ENCODE measurements around the gene LARGE1. TPM values are rescaled to one million over a fixed set of nuclear protein-coding genes. Genes with fewer than 3 reads are reported as not detected.

The LARGE1 gene
- total RNA-seq, 2 experiments from 2014 or later = 0.69 to 1.1 TPM

GRCh38 chr22:33597274-33597985 lies 322.8 kb downstream of the LARGE1 start:
- Mint-ChIP-seq H3K9me3 (peaks cover 8% of the 10 kb centered on the region), H3K4me1 (ENCODE audit: low read depth) (no peaks in the 10 kb centered on the region)

GRCh38 chr22:33593818-33594217 lies 326.5 kb downstream of the LARGE1 start:
- Mint-ChIP-seq H3K27ac (no peak overlapping the region), H3K4me3 (no peak overlapping the region), H3K36me3 (ENCODE audit: low read depth) (no peaks in the 10 kb centered on the region), H3K4me1 (ENCODE audit: low read depth) (no peaks in the 10 kb centered on the region), H3K27me3 (ENCODE audit: low read depth) (peaks cover 4% of the 10 kb centered on the region), H3K9me3 (peaks cover 4% of the 10 kb centered on the region)
- intact Hi-C loops (cut with micrococcal nuclease) = no loop called here
- CTCF ChIA-PET = no interaction called here
- no peak for DNase-seq

More at GRCh38 chr22:33597274-33597985, 322.8 kb downstream of the LARGE1 start:
- Mint-ChIP-seq H3K4me3 (no peak overlapping the region), H3K27ac (no peak overlapping the region), H3K36me3 (ENCODE audit: low read depth) (no peaks in the 10 kb centered on the region), H3K27me3 (ENCODE audit: low read depth) (peaks cover 4% of the 10 kb centered on the region)
- CTCF ChIA-PET = no interaction called here
- no peak for DNase-seq
- intact Hi-C loops (cut with micrococcal nuclease) = no loop called here

- Mint-ChIP-seq H3K9me3 (no peaks in the 10 kb centered on the region), H3K4me1 (ENCODE audit: low read depth) (no peaks in the 10 kb centered on the region), H3K4me3 (no peak overlapping the region), H3K27ac (no peak overlapping the region), H3K27me3 (ENCODE audit: low read depth) (peaks cover 4% of the 10 kb centered on the region), H3K36me3 (ENCODE audit: low read depth) (no peaks in the 10 kb centered on the region)
- intact Hi-C loops (cut with micrococcal nuclease) = no loop called here
- CTCF ChIA-PET = interaction anchor here (0.9 kb wide), 1 partner anchor 289 kb away, joined by 3 read pairs; no protein-coding TSS in a partner anchor
- no peak for DNase-seq
Observed at GRCh38 chr22:33591946-33592345, 328.3 kb downstream of the LARGE1 start.

DNA sequence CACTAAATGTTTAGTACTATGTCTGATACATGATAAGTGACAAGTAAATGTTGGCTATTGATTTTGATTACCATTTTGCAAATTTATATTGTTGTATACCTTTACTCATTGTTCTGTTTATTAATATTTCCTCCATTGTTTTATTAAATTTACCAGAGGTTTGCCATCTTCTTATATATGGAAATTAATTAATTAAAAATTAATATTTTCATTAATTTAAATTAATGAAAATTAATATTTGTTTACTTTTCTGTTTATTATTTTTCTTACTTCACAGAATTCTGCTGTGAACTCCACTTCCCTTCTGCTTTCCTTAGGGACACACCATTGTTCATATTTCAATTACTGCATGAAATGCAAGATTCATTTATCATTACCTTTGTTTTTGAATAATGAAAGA lies 331.0 kb downstream of the LARGE1 start:
- Mint-ChIP-seq H3K4me3 (no peak overlapping the region), H3K27me3 (ENCODE audit: low read depth) (no peaks in the 10 kb centered on the region), H3K4me1 (ENCODE audit: low read depth) (no peaks in the 10 kb centered on the region), H3K36me3 (ENCODE audit: low read depth) (no peaks in the 10 kb centered on the region), H3K9me3 (no peaks in the 10 kb centered on the region), H3K27ac (no peak overlapping the region)
- DNase-seq = no peak
- intact Hi-C loops (cut with micrococcal nuclease) = no loop called here
- CTCF ChIA-PET = no interaction called here

- CTCF ChIA-PET = no interaction called here
- H3K4me3 Mint-ChIP-seq = no peak overlapping the region
- no peaks in the 10 kb centered on the region for H3K9me3 Mint-ChIP-seq
- H3K36me3 Mint-ChIP-seq (ENCODE audit: low read depth) = no peaks in the 10 kb centered on the region
- intact Hi-C loops (cut with micrococcal nuclease) = no loop called here
- no peaks in the 10 kb centered on the region for H3K4me1 Mint-ChIP-seq (ENCODE audit: low read depth)
- no peak overlapping the region for H3K27ac Mint-ChIP-seq
- H3K27me3 Mint-ChIP-seq (ENCODE audit: low read depth) = no peaks in the 10 kb centered on the region
- DNase-seq = no peak
Observed at GRCh38 chr22:33588860-33589259, 331.4 kb downstream of the LARGE1 start.

GRCh38 chr22:33584152-33584551 lies 336.1 kb downstream of the LARGE1 start:
- H3K36me3 Mint-ChIP-seq (ENCODE audit: low read depth) = no peaks in the 10 kb centered on the region
- no peak overlapping the region for H3K4me3 Mint-ChIP-seq
- no peaks in the 10 kb centered on the region for H3K27me3 Mint-ChIP-seq (ENCODE audit: low read depth)
- H3K9me3 Mint-ChIP-seq = no peaks in the 10 kb centered on the region
- intact Hi-C loops (cut with micrococcal nuclease) = no loop called here
- DNase-seq = no peak
- CTCF ChIA-PET = no interaction called here
- H3K4me1 Mint-ChIP-seq (ENCODE audit: low read depth) = no peaks in the 10 kb centered on the region
- no peak overlapping the region for H3K27ac Mint-ChIP-seq

- no peaks in the 10 kb centered on the region for H3K9me3 Mint-ChIP-seq
- intact Hi-C loops (cut with micrococcal nuclease) = no loop called here
- H3K4me3 Mint-ChIP-seq = no peak overlapping the region
- H3K27me3 Mint-ChIP-seq (ENCODE audit: low read depth) = no peaks in the 10 kb centered on the region
- no peak for DNase-seq
- H3K4me1 Mint-ChIP-seq (ENCODE audit: low read depth) = no peaks in the 10 kb centered on the region
- CTCF ChIA-PET = no interaction called here
- no peak overlapping the region for H3K27ac Mint-ChIP-seq
- H3K36me3 Mint-ChIP-seq (ENCODE audit: low read depth) = no peaks in the 10 kb centered on the region
Observed at GRCh38 chr22:33582822-33583400, 337.4 kb downstream of the LARGE1 start.

DNA sequence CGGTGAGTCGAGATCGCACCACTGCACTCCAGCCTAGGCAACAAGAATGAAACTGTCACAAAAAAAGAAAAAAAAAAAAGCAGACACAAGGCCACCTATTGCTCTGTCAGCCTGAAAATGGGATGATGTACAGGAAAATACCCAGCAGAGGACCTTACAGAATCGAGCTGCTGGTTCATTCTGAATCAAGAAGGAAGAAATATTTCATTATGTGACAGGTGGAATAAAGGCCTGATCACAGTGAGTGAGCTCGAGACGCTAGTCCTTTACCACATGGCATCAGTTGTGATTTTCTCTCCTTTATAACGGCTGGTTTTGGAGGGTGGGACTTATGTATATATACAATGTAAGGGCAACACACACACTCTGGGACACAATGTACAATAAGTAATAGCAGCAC lies 340.0 kb downstream of the LARGE1 start:
- CTCF ChIA-PET = interaction anchor here (0.6 to 0.8 kb wide), 3 partner anchors 61 to 338 kb away, joined by 3 to 5 read pairs (median 3); no protein-coding TSS in a partner anchor
- Mint-ChIP-seq H3K27me3 (ENCODE audit: low read depth) (no peaks in the 10 kb centered on the region), H3K4me1 (ENCODE audit: low read depth) (no peaks in the 10 kb centered on the region), H3K27ac (no peak overlapping the region), H3K36me3 (ENCODE audit: low read depth) (no peaks in the 10 kb centered on the region), H3K9me3 (no peaks in the 10 kb centered on the region), H3K4me3 (no peak overlapping the region)
- intact Hi-C loops (cut with micrococcal nuclease) = no loop called here
- no peak for DNase-seq

- H3K27me3 Mint-ChIP-seq (ENCODE audit: low read depth) = no peaks in the 10 kb centered on the region
- peak; percentile 56 for DNase-seq
- no peaks in the 10 kb centered on the region for H3K36me3 Mint-ChIP-seq (ENCODE audit: low read depth)
- H3K4me3 Mint-ChIP-seq = no peak overlapping the region
- CTCF ChIA-PET = interaction anchor here (0.8 to 1.7 kb wide), 3 partner anchors 18 to 280 kb away, joined by 3 to 5 read pairs (median 4); no protein-coding TSS in a partner anchor
- H3K27ac Mint-ChIP-seq = no peak overlapping the region
- intact Hi-C loops (cut with micrococcal nuclease) = loop anchor here (1.0 to 2.0 kb wide), 2 partner anchors 60 to 277 kb away; no protein-coding TSS in a partner anchor
- H3K9me3 Mint-ChIP-seq = no peaks in the 10 kb centered on the region
- no peaks in the 10 kb centered on the region for H3K4me1 Mint-ChIP-seq (ENCODE audit: low read depth)
Observed at GRCh38 chr22:33579448-33580093, 340.7 kb downstream of the LARGE1 start.

DNA sequence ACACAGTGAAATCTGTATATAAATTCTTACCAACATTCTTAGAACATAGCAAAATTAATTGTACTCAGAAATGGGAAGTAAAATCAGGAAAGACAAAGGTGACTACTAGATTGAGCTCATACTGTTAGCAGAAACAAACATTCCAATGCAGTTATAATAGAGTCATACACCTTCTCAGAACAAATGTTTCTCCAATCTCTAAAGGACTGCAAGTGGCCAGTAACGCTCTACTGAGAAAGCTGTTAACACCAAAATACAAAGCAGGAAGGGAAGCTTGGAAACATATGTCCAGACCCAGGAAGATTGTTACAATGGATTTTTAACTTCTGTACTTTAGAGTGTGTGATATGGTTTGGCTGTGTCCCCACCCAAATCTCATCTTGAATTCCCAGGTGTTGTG lies 341.5 kb downstream of the LARGE1 start:
- CTCF ChIA-PET = interaction anchor here (0.8 to 1.7 kb wide), 3 partner anchors 17 to 279 kb away, joined by 3 to 5 read pairs (median 4); no protein-coding TSS in a partner anchor
- Mint-ChIP-seq H3K27me3 (ENCODE audit: low read depth) (no peaks in the 10 kb centered on the region), H3K4me1 (ENCODE audit: low read depth) (no peaks in the 10 kb centered on the region), H3K9me3 (no peaks in the 10 kb centered on the region), H3K36me3 (ENCODE audit: low read depth) (no peaks in the 10 kb centered on the region), H3K4me3 (no peak overlapping the region), H3K27ac (no peak overlapping the region)
- DNase-seq = no peak
- intact Hi-C loops (cut with micrococcal nuclease) = loop anchor here (1.0 to 2.0 kb wide), 2 partner anchors 59 to 276 kb away; no protein-coding TSS in a partner anchor

GRCh38 chr22:33577862-33578411 lies 342.3 kb downstream of the LARGE1 start:
- no peaks in the 10 kb centered on the region for H3K9me3 Mint-ChIP-seq
- no peak overlapping the region for H3K27ac Mint-ChIP-seq
- DNase-seq = no peak
- no peaks in the 10 kb centered on the region for H3K4me1 Mint-ChIP-seq (ENCODE audit: low read depth)
- CTCF ChIA-PET = interaction anchor here (1.6 to 1.7 kb wide), 2 partner anchors 61 to 278 kb away, joined by 4 to 5 read pairs; no protein-coding TSS in a partner anchor
- no peaks in the 10 kb centered on the region for H3K27me3 Mint-ChIP-seq (ENCODE audit: low read depth)
- H3K4me3 Mint-ChIP-seq = no peak overlapping the region
- intact Hi-C loops (cut with micrococcal nuclease) = loop anchor here (2.0 kb wide), 1 partner anchor 275 kb away; no protein-coding TSS in a partner anchor
- H3K36me3 Mint-ChIP-seq (ENCODE audit: low read depth) = no peaks in the 10 kb centered on the region

DNA sequence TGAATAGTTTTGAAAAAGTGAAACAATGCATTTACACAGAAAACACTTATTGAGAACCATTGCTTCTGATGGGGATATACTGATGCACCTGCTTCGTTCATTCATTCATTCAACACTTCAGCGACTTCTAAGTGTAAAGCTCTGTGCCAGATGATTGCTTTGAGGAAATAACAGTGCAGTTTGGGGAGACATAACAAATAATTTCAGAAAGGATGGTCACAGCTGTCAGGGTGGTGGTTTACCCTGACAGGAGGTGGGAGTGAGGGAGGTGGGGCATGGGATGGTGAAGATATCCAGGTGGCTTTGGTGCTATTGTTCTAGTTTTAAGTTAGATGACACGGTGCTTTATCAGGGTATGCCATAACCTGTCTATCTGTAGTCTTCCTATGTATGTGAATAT lies 344.1 kb downstream of the LARGE1 start:
- intact Hi-C loops (cut with micrococcal nuclease) = no loop called here
- no peaks in the 10 kb centered on the region for H3K9me3 Mint-ChIP-seq
- DNase-seq = no peak
- no peaks in the 10 kb centered on the region for H3K4me1 Mint-ChIP-seq (ENCODE audit: low read depth)
- no peak overlapping the region for H3K4me3 Mint-ChIP-seq
- CTCF ChIA-PET = interaction anchor here (0.7 kb wide), 1 partner anchor 10 kb away, joined by 3 read pairs; no protein-coding TSS in a partner anchor
- no peaks in the 10 kb centered on the region for H3K36me3 Mint-ChIP-seq (ENCODE audit: low read depth)
- H3K27me3 Mint-ChIP-seq (ENCODE audit: low read depth) = peaks cover under 1% of the 10 kb centered on the region
- no peak overlapping the region for H3K27ac Mint-ChIP-seq
